A549 treated with CpdA at 1 μM for 4 hours (cell line): ENCODE data around the gene BCAP31. TPM values are rescaled to one million over a fixed set of nuclear protein-coding genes. Genes with fewer than 3 reads are reported as not detected.

Source experiments
- total RNA-seq: library from RNA; stranded (reverse); fragments of 200-300 nt; extraction: Qiagen RNA extraction; gene quantifications from 5 replicates; pipeline ENCODE4 v1.2.3, GENCODE V29; 2022; ENCODE audit warnings: low read depth

Gene BCAP31
- 359 to 414 TPM (median 373 TPM) in 5 replicates for total RNA-seq

GRCh38 chrX:153724252-153725038 is at the start of gene BCAP31, which contains the start of gene ABCD1:
BCAP31 (minus strand) TSS chrX:153724387; CDS start chrX:153723244, 1,143 bp downstream.
ABCD1 (plus strand) TSS chrX:153724856; CDS start chrX:153725267, 411 bp downstream.

GRCh38 chrX:153763989-153764755 is 40.0 kb upstream of the BCAP31 start, which contains the start of gene PLXNB3:
PLXNB3 (plus strand) TSS chrX:153764249; CDS start chrX:153765536, 1,287 bp downstream.

GRCh38 chrX:153687121-153688039 is 36.8 kb downstream of the BCAP31 start, which contains the start of gene SLC6A8:
SLC6A8 (plus strand) TSS chrX:153687926; CDS start chrX:153688575, 649 bp downstream.

GRCh38 chrX:153673428-153674218 is 50.6 kb downstream of the BCAP31 start, which contains the start of gene PNCK:
PNCK (minus strand) TSS chrX:153673813; CDS start chrX:153673076, 737 bp downstream.

Other genes with a start within 250 kb of the BCAP31 start
- 0.06 to 0.10 TPM in 2 of 5 replicates, not detected in the others for gene BGN, start 229.4 kb downstream of the BCAP31 start, total RNA-seq
- gene ATP2B3, start 206.7 kb downstream of the BCAP31 start, total RNA-seq: 0.06 to 0.15 TPM (median 0.07 TPM) in 5 replicates
- 32.8 to 57.7 TPM (median 51.4 TPM) in 5 replicates for gene CCNQ, start 125.2 kb downstream of the BCAP31 start, total RNA-seq
- 0.83 to 1.7 TPM (median 1.2 TPM) in 5 replicates for gene DUSP9, start 77.2 kb downstream of the BCAP31 start, total RNA-seq
- 0.22 to 0.86 TPM (median 0.52 TPM) in 4 of 5 replicates, not detected in the other for gene PNCK, start 50.6 kb downstream of the BCAP31 start, total RNA-seq
- 10.2 to 13.2 TPM (median 11.1 TPM) in 5 replicates for gene SLC6A8, start 36.5 kb downstream of the BCAP31 start, total RNA-seq
- gene ABCD1, start 469 bp upstream of the BCAP31 start, total RNA-seq: 2.0 to 4.1 TPM (median 3.8 TPM) in 5 replicates
- gene PLXNB3, start 39.9 kb upstream of the BCAP31 start, total RNA-seq: 3.0 to 4.1 TPM (median 3.7 TPM) in 5 replicates
- 0.07 to 0.10 TPM in 2 of 5 replicates, not detected in the others for gene SRPK3, start 56.7 kb upstream of the BCAP31 start, total RNA-seq
- gene IDH3G, start 70.0 kb upstream of the BCAP31 start, total RNA-seq: 57.5 to 63.5 TPM (median 61.5 TPM) in 5 replicates
- gene SSR4, start 70.3 kb upstream of the BCAP31 start, total RNA-seq: 364 to 443 TPM (median 420 TPM) in 5 replicates
- 2.7 to 3.5 TPM (median 3.0 TPM) in 5 replicates for gene PDZD4, start 106.2 kb upstream of the BCAP31 start, total RNA-seq
- 19.6 to 26.8 TPM (median 21.1 TPM) in 5 replicates for gene L1CAM, start 161.8 kb upstream of the BCAP31 start, total RNA-seq
- gene AVPR2, start 180.3 kb upstream of the BCAP31 start, total RNA-seq: 0.07 to 0.12 TPM in 2 of 5 replicates, not detected in the others
- gene ARHGAP4, start 201.9 kb upstream of the BCAP31 start, total RNA-seq: 0.75 to 2.2 TPM (median 1.6 TPM) in 5 replicates
- gene NAA10, start 210.7 kb upstream of the BCAP31 start, total RNA-seq: 208 to 230 TPM (median 214 TPM) in 5 replicates
- gene RENBP, start 220.3 kb upstream of the BCAP31 start, total RNA-seq: 0.11 to 0.24 TPM (median 0.14 TPM) in 5 replicates
- 36.3 to 45.1 TPM (median 40.5 TPM) in 5 replicates for gene HCFC1, start 247.4 kb upstream of the BCAP31 start, total RNA-seq
- gene TMEM187, start 248.4 kb upstream of the BCAP31 start, total RNA-seq: 3.4 to 8.9 TPM (median 5.1 TPM) in 5 replicates